ENCODE measurements around the gene LRRC37B.
A peak's percentile ranks its signal among the peaks of the same experiment; 100 is the strongest.

GRCh38 chr17:32006957-32007462 is at the start of gene LRRC37B:
- TF ChIP-seq CTCF (IDR thresholded peaks at IDR 0.05): peak; percentile 80 to 99 (median 96)
- TF ChIP-seq POLR2A (IDR thresholded peaks at IDR 0.05): peak in 1 of 2 donors; percentile 37

Measured in Peyer's patch (tissue), 4 donors.